ENCODE measurements around the gene ADAMTSL1. TPM values are rescaled to one million over a fixed set of nuclear protein-coding genes. Genes with fewer than 3 reads are reported as not detected.

Gene ADAMTSL1
- total RNA-seq, 1 experiment from 2014 or later = not detected

- ATAC-seq = no peak
- Histone ChIP-seq H3K36me3 (ENCODE audit: control insufficient read depth in 1 of 2, insufficient read depth in 2 of 2, low read length in 2 of 2) (no peaks in the 10 kb centered on the region), H3K27ac (ENCODE audit: low read depth, low read length) (no peak overlapping the region), H3K4me1 (ENCODE audit: control insufficient read depth in 1 of 2, insufficient read depth in 2 of 2, low read length in 2 of 2) (no peaks in the 10 kb centered on the region), H3K9me2 (ENCODE audit: insufficient read depth) (no peaks in the 10 kb centered on the region), H4K20me1 (ENCODE audit: insufficient read depth) (no peaks in the 10 kb centered on the region), H3K4me3 (replicated peaks in 1 of 2; ENCODE audit: low read depth in 1 of 2, low read length in 2 of 2) (no peak overlapping the region), H3K4me2 (ENCODE audit: low read length) (no peak overlapping the region), H3K9me3 (ENCODE audit: control insufficient read depth in 1 of 2, insufficient read depth in 1 of 2, low read depth in 1 of 2, low read length in 2 of 2) (no peaks in the 10 kb centered on the region), H3K79me2 (ENCODE audit: insufficient read depth, low read length) (no peaks in the 10 kb centered on the region), H3K27me3 (ENCODE audit: insufficient read depth, low read length) (0 out of 2 replicates have a peak, but pooled peaks cover 3% of the 10 kb centered on the region), H3K9ac (ENCODE audit: low read length) (no peak overlapping the region), H2AFZ (ENCODE audit: low read depth, low read length, poor library complexity, severe bottlenecking) (no peak overlapping the region)
- intact Hi-C loops (cut with micrococcal nuclease) = no loop called here
- BruUV-seq (replicated peaks) = no TSS peak
- no peak for DNase-seq (ENCODE audit: low read depth, low spot score)
- CTCF ChIA-PET = interaction anchor here (0.6 kb wide), 1 partner anchor 272 kb away, joined by 3 read pairs; no protein-coding TSS in a partner anchor
- RAD21 ChIA-PET (ENCODE audit: low non-redundant PET in 1 of 2, low total read pairs in 2 of 2, uncharacterized antibody in 2 of 2, unreplicated experiment in 2 of 2) = no interaction called here
- POLR2A ChIA-PET = no interaction called here
- TF ChIP-seq ZNF274 (IDR thresholded peaks at IDR 0.05; ENCODE audit: low read depth, low read length) = no peak
- no peak for TF ChIP-seq CTCF (IDR thresholded peaks at IDR 0.05 in 2 of 3, conservative IDR thresholded peaks at IDR 0.05 in 1 of 3; ENCODE audit: borderline replicate concordance in 1 of 3, insufficient read depth in 1 of 3, low read depth in 2 of 3, low read length in 2 of 3)
- TF ChIP-seq EGR1 (IDR thresholded peaks at IDR 0.05; ENCODE audit: low read depth) = no peak
- TF ChIP-seq ZFX (IDR thresholded peaks at IDR 0.05) = no peak
- TF ChIP-seq ELF1 (IDR thresholded peaks at IDR 0.05; ENCODE audit: borderline replicate concordance, low read depth) = no peak
- no peak for TF ChIP-seq EZH2 (IDR thresholded peaks at IDR 0.05)
- no peak for TF ChIP-seq REST (IDR thresholded peaks at IDR 0.05; ENCODE audit: low read depth)
- no peak for TF ChIP-seq ATF3 (IDR thresholded peaks at IDR 0.05)
- no peak for TF ChIP-seq ZBTB33 (IDR thresholded peaks at IDR 0.05; ENCODE audit: extremely low read depth, insufficient replicate concordance, low read length)
- no peak for TF ChIP-seq JUND (IDR thresholded peaks at IDR 0.05)
- no peak for TF ChIP-seq YY1 (IDR thresholded peaks at IDR 0.05; ENCODE audit: extremely low read depth, insufficient replicate concordance, low read depth, low read length)
These were observed 245.0 kb downstream of the ADAMTSL1 start for GRCh38 chr9:18718932-18719331.
